Natural killer cell (primary cell): ENCODE data around the gene ARHGAP33. TPM values are rescaled to one million over a fixed set of nuclear protein-coding genes. Genes with fewer than 3 reads are reported as not detected.

ENCODE experiments used
- ATAC-seq, 3 donors: fragments of 150-1000 bp in 2 of 3; fragments of 200-7000 bp in 1 of 3; cut with Tn5 transposase; 1 replicate in 1 of 3; 2 replicates in 2 of 3; pipeline ENCODE4 v1.10.0; 2021; ENCODE audit warnings: mild to moderate bottlenecking in 2 of 3, moderate library complexity in 2 of 3
- DNase-seq, 2 donors: peaks; one replicate each; pipeline versions ENCODE4 v3.0.0 to v3.0.0-alpha.2; 2013 to 2021; ENCODE audit warnings: mixed read lengths in 1 of 2
- H3K27ac ChIP-seq: one replicate; pipeline ENCODE4 v1.5.1; 2013; ENCODE audit warnings: mild to moderate bottlenecking, low read length
- H3K27me3 ChIP-seq: one replicate; pipeline ENCODE4 v1.6.1; 2013; ENCODE audit warnings: low read length; ENCODE audit not compliant: control insufficient read depth, insufficient read depth
- H3K36me3 ChIP-seq: one replicate; pipeline ENCODE4 v1.6.1; 2013; ENCODE audit warnings: low read length; ENCODE audit not compliant: control insufficient read depth, insufficient read depth
- H3K4me1 ChIP-seq: one replicate; pipeline ENCODE4 v1.6.1; 2013; ENCODE audit warnings: low read length; ENCODE audit not compliant: control insufficient read depth, insufficient read depth
- H3K4me3 ChIP-seq: one replicate; pipeline ENCODE4 v1.5.1; 2013; ENCODE audit warnings: low read length
- H3K9me3 ChIP-seq: one replicate; pipeline ENCODE4 v1.6.1; 2013; ENCODE audit warnings: low read length; ENCODE audit not compliant: control insufficient read depth, insufficient read depth
- H3K27ac Mint-ChIP-seq, 2 donors: one replicate each; pipeline ENCODE4 v1.8.0; 2022; ENCODE audit warnings: mild to moderate bottlenecking in 2 of 2, mixed read lengths in 2 of 2, moderate library complexity in 1 of 2
- H3K27me3 Mint-ChIP-seq, 2 donors: one replicate each; pipeline ENCODE4 v1.8.0; 2022; ENCODE audit warnings: low read depth in 2 of 2, mixed read lengths in 2 of 2
- H3K36me3 Mint-ChIP-seq: one replicate; pipeline ENCODE4 v1.8.0; 2022; ENCODE audit warnings: mixed read lengths
- H3K4me1 Mint-ChIP-seq, 2 donors: one replicate each; pipeline ENCODE4 v1.8.0; 2022; ENCODE audit warnings: mixed read lengths in 2 of 2
- H3K4me3 Mint-ChIP-seq: one replicate; pipeline ENCODE4 v1.8.0; 2022; ENCODE audit warnings: mild to moderate bottlenecking, moderate library complexity, mixed read lengths
- H3K9me3 Mint-ChIP-seq, 2 donors: one replicate each; pipeline ENCODE4 v1.8.0; 2022; ENCODE audit warnings: mixed read lengths in 2 of 2
- WGBS: methylation state at CpG from one replicate; pipeline ENCODE4 v1.1.7; 2013; ENCODE audit warnings: missing lambda C conversion rate; ENCODE audit not compliant: insufficient coverage; 5-methylcytosine and 5-hydroxymethylcytosine counted together
- intact Hi-C: fragments of 100-400 bp; cut with micrococcal nuclease; formaldehyde crosslinking; loops from one replicate; pipeline ENCODE4 v1.14.2; 2022
- total RNA-seq, 4 donors: library from RNA; stranded (reverse); fragments of 120-200 nt in 1 of 4; gene quantifications; one replicate each; pipeline versions ENCODE4 v1.2.3 to v1.2.4, GENCODE V29; 2013 to 2022
- TF ChIP-seq, protein P1 (sequence below): fragments of 200-600 bp; IDR thresholded peaks from one replicate; pipeline ENCODE4 v1.8.0; 2022; ENCODE audit warnings: antibody characterized with exemption

Gene ARHGAP33
- total RNA-seq, 3 donors from 2014 or later (not counting 1 experiment from before 2014, with no cell fraction given), result 34.4 to 39.3 (median 37.5) TPM

DNA sequence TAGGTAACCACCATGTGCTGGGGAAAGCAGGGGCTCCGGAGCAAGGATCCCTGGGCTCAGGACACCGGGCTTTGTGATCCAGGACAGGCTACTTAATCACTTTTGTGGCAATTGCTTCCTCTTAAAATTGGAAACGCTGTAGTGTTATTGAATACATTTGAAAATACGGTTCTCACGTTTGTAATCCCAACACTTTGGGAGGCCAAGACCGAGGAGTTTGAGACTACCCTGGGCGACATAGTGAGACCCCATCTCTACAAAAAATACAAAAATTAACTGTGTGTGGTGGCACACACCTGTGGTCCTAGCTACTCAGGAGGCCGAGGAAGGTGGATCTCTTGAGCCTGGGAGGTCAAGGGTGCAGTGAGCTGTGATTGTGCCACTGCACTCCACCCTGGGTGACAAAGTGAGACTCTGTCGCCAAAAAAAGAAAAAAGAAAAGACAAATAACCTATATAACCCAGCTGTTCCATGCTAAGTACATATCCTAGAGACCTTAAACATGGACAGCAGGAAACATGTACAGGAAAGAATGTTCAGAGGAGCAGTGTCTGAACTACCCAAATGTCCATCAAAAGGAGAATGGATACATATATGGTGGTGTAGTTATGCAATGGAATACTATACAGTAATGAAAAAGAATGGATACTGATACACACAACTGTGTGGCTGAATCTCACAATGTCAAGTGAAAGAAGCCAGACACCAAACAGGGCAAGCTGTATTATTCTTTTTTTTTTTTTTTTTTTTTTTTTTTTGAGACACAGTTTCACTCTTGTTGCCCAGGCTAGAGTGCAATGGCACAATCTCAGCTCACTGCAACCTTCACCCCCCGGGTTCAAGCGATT lies 37.9 kb downstream of the ARHGAP33 start:
- ATAC-seq, result no peak
- no peak overlapping the region for H3K27ac ChIP-seq
- no peaks in the 10 kb centered on the region for H3K36me3 ChIP-seq
- H3K4me3 Mint-ChIP-seq, result no peak overlapping the region
- H3K27me3 Mint-ChIP-seq, result peaks cover 0 to 18% of the 10 kb centered on the region in 2 donors
- no peaks in the 10 kb centered on the region for H3K36me3 Mint-ChIP-seq
- 90% methylated on average over 10 of the region's 11 CpGs for WGBS
- H3K27me3 ChIP-seq, result no peaks in the 10 kb centered on the region
- no peak for DNase-seq
- no peaks in the 10 kb centered on the region for H3K4me1 Mint-ChIP-seq
- intact Hi-C loops, result no loop called here
- no peaks in the 10 kb centered on the region for H3K9me3 Mint-ChIP-seq
- H3K4me1 ChIP-seq, result no peaks in the 10 kb centered on the region
- no peak overlapping the region for H3K27ac Mint-ChIP-seq
- H3K9me3 ChIP-seq, result no peaks in the 10 kb centered on the region
- TF ChIP-seq, protein P1, sequence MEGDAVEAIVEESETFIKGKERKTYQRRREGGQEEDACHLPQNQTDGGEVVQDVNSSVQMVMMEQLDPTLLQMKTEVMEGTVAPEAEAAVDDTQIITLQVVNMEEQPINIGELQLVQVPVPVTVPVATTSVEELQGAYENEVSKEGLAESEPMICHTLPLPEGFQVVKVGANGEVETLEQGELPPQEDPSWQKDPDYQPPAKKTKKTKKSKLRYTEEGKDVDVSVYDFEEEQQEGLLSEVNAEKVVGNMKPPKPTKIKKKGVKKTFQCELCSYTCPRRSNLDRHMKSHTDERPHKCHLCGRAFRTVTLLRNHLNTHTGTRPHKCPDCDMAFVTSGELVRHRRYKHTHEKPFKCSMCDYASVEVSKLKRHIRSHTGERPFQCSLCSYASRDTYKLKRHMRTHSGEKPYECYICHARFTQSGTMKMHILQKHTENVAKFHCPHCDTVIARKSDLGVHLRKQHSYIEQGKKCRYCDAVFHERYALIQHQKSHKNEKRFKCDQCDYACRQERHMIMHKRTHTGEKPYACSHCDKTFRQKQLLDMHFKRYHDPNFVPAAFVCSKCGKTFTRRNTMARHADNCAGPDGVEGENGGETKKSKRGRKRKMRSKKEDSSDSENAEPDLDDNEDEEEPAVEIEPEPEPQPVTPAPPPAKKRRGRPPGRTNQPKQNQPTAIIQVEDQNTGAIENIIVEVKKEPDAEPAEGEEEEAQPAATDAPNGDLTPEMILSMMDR, result no peak
- H3K4me3 ChIP-seq, result no peak overlapping the region

DNA sequence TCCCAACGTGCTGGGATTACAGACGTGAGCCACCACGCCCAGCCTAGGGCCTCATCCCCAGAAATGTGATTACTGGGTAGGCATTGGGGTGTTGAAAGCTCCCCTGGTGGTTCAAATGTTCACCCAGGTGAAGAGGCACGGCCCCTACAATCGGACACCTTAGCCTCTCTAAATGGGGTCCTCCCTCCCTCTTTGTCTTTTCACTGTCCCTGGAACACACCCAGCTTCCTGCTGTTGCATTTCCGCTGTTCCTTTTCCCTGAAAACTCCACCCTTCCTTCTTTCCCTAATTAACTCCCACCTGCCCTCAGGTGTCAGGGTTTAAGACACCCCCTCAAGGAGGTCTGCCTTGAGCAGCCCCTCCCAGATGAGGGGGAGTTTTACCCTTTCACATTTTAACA lies 40.9 kb downstream of the ARHGAP33 start:
- no peaks in the 10 kb centered on the region for H3K36me3 ChIP-seq
- Mint-ChIP-seq H3K4me1 (no peaks in the 10 kb centered on the region), H3K4me3 (no peak overlapping the region), H3K9me3 (no peaks in the 10 kb centered on the region), H3K36me3 (no peaks in the 10 kb centered on the region), H3K27me3 (peaks cover 0 to 13% of the 10 kb centered on the region in 2 donors), H3K27ac (no peak overlapping the region)
- TF ChIP-seq, protein P1, result no peak
- ATAC-seq (no peak), DNase-seq (no peak)
- no peak overlapping the region for H3K4me3 ChIP-seq
- no peak overlapping the region for H3K27ac ChIP-seq
- no peaks in the 10 kb centered on the region for H3K9me3 ChIP-seq
- H3K4me1 ChIP-seq, result no peaks in the 10 kb centered on the region
- intact Hi-C loops, result no loop called here
- 54% methylated on average over 6 of the region's 6 CpGs for whole genome bisulfite sequencing
- H3K27me3 ChIP-seq, result no peaks in the 10 kb centered on the region

DNA sequence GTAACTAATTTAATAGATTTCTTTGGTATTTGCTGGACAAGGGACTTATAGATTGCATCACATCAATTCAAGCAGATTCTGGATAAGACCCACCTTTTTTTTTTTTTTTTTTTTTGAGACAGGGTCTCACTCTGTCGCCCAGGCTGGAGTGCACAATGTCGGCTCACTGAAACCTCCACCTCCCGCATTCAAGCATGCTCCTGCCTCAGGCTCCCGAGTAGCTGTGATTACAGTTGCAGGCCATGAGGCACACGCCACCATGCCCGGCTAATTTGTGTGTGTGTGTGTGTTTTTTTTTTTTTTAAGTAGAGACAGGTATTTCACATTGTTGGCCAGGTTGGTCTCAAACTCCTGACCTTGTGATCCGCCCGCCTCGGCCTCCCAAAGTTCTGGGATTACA lies 41.5 kb downstream of the ARHGAP33 start:
- Mint-ChIP-seq H3K4me1 (no peaks in the 10 kb centered on the region), H3K27ac (no peak overlapping the region), H3K36me3 (no peaks in the 10 kb centered on the region), H3K4me3 (no peak overlapping the region), H3K9me3 (no peaks in the 10 kb centered on the region), H3K27me3 (peaks cover 0 to 13% of the 10 kb centered on the region in 2 donors)
- TF ChIP-seq, protein P1, result no peak
- H3K36me3 ChIP-seq, result no peaks in the 10 kb centered on the region
- no peak for DNase-seq
- no peak for ATAC-seq
- H3K27me3 ChIP-seq, result no peaks in the 10 kb centered on the region
- no peaks in the 10 kb centered on the region for H3K9me3 ChIP-seq
- H3K4me1 ChIP-seq, result no peaks in the 10 kb centered on the region
- intact Hi-C loops, result no loop called here
- H3K4me3 ChIP-seq, result no peak overlapping the region
- H3K27ac ChIP-seq, result no peak overlapping the region
- WGBS, result 90% methylated on average over 9 of the region's 9 CpGs
